ENCODE results near the gene SLC19A1.

Gene SLC19A1

GRCh38 chr21:45558044-45558721, 15.9 kb upstream of the SLC19A1 start:
- peaks cover 0 to 58% of the 10 kb centered on the region in 2 donors for H3K27me3 ChIP-seq
- TF ChIP-seq CTCF (IDR thresholded peaks at IDR 0.05): no peak
- intact Hi-C loops (cut with DNase I; ENCODE audit: low total_unique reads): loop anchor here (5.0 kb wide), 3 partner anchors 39 to 364 kb away; no protein-coding TSS in a partner anchor
- no peak overlapping the region for H3K27ac ChIP-seq
- no peaks in the 10 kb centered on the region for H3K36me3 ChIP-seq
- DNase-seq: peak in 1 of 2 donors; percentile 2
- peaks cover 0 to 13% (median 8%) of the 10 kb centered on the region in 4 donors for H3K4me1 ChIP-seq
- H3K4me3 ChIP-seq: no peak overlapping the region
- no peaks in the 10 kb centered on the region for H3K9me3 ChIP-seq

- H3K4me3 ChIP-seq: no peak overlapping the region
- no peaks in the 10 kb centered on the region for H3K9me3 ChIP-seq
- peaks cover 0 to 13% (median 8%) of the 10 kb centered on the region in 4 donors for H3K4me1 ChIP-seq
- peaks cover 0 to 59% of the 10 kb centered on the region in 2 donors for H3K27me3 ChIP-seq
- H3K27ac ChIP-seq: no peak overlapping the region
- no peak for TF ChIP-seq CTCF (IDR thresholded peaks at IDR 0.05)
- H3K36me3 ChIP-seq: no peaks in the 10 kb centered on the region
- intact Hi-C loops (cut with DNase I; ENCODE audit: low total_unique reads): loop anchor here (5.0 kb wide), 3 partner anchors 40 to 365 kb away; no protein-coding TSS in a partner anchor
- DNase-seq: peak in 1 of 2 donors; percentile 63
Measured at GRCh38 chr21:45557616-45558043, 15.4 kb upstream of the SLC19A1 start.

GRCh38 chr21:45556645-45557615, 14.7 kb upstream of the SLC19A1 start:
- no peak overlapping the region for H3K4me3 ChIP-seq
- H3K27ac ChIP-seq: peak overlapping the region in 1 of 2 donors; percentile 76
- H3K27me3 ChIP-seq: peaks cover 0 to 60% of the 10 kb centered on the region in 2 donors
- peak in 1 of 2 donors; percentile 72 for DNase-seq
- intact Hi-C loops (cut with DNase I; ENCODE audit: low total_unique reads): loop anchor here (5.0 kb wide), 3 partner anchors 40 to 365 kb away; no protein-coding TSS in a partner anchor
- no peaks in the 10 kb centered on the region for H3K36me3 ChIP-seq
- peaks cover 0 to 13% (median 8%) of the 10 kb centered on the region in 4 donors for H3K4me1 ChIP-seq
- H3K9me3 ChIP-seq: no peaks in the 10 kb centered on the region
- no peak for TF ChIP-seq CTCF (IDR thresholded peaks at IDR 0.05)

- intact Hi-C loops (cut with DNase I; ENCODE audit: low total_unique reads): loop anchor here (5.0 kb wide), 3 partner anchors 41 to 366 kb away; no protein-coding TSS in a partner anchor
- peak overlapping the region; percentile 13 to 76 for H3K27ac ChIP-seq
- no peaks in the 10 kb centered on the region for H3K9me3 ChIP-seq
- H3K4me3 ChIP-seq: peak overlapping the region; percentile 57
- H3K36me3 ChIP-seq: no peaks in the 10 kb centered on the region
- H3K27me3 ChIP-seq: peaks cover 0 to 61% of the 10 kb centered on the region in 2 donors
- peaks cover 0 to 13% (median 8%) of the 10 kb centered on the region in 4 donors for H3K4me1 ChIP-seq
- no peak for DNase-seq
- TF ChIP-seq CTCF (IDR thresholded peaks at IDR 0.05): no peak
Measured at GRCh38 chr21:45556302-45556644, 14.0 kb upstream of the SLC19A1 start.

- Histone ChIP-seq H3K4me3 (peak overlapping the region; percentile 57), H3K36me3 (no peaks in the 10 kb centered on the region), H3K4me1 (peaks cover 0 to 13% (median 8%) of the 10 kb centered on the region in 4 donors), H3K27me3 (peaks cover 0 to 58% of the 10 kb centered on the region in 2 donors), H3K27ac (peak overlapping the region; percentile 13 to 76), H3K9me3 (no peaks in the 10 kb centered on the region)
- intact Hi-C loops (cut with DNase I; ENCODE audit: low total_unique reads): loop anchor here (5.0 kb wide), 3 partner anchors 42 to 367 kb away; no protein-coding TSS in a partner anchor
- DNase-seq: peak; percentile 54 to 90
- TF ChIP-seq CTCF (IDR thresholded peaks at IDR 0.05): peak; percentile 62 to 76
Measured at GRCh38 chr21:45555557-45556301, 13.5 kb upstream of the SLC19A1 start.

Data from tibial artery (tissue), 4 donors.